ENCODE results near the gene MAMLD1.

MAMLD1 gene

DNA sequence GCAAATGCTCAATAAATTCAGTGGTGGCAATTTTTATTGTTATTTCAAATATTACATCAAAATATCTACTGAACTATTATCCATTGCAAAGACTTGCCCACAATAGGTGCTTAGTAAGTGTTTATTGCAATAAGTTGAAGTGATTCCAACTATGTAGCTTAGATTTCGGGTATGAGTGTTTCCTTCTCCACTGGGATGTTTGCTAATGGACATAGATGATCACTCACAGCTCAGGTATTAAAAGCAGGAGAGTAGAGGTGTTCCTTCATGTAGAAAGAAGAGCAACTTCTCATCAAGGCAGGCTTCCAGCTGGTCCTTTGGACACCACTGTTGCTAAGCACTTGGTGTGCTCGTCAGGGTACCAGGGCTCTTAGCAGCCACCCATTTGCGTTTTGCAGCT lies 139.0 kb downstream of the MAMLD1 start:
- no peak for DNase-seq (ENCODE audit: low spot score)

DNA sequence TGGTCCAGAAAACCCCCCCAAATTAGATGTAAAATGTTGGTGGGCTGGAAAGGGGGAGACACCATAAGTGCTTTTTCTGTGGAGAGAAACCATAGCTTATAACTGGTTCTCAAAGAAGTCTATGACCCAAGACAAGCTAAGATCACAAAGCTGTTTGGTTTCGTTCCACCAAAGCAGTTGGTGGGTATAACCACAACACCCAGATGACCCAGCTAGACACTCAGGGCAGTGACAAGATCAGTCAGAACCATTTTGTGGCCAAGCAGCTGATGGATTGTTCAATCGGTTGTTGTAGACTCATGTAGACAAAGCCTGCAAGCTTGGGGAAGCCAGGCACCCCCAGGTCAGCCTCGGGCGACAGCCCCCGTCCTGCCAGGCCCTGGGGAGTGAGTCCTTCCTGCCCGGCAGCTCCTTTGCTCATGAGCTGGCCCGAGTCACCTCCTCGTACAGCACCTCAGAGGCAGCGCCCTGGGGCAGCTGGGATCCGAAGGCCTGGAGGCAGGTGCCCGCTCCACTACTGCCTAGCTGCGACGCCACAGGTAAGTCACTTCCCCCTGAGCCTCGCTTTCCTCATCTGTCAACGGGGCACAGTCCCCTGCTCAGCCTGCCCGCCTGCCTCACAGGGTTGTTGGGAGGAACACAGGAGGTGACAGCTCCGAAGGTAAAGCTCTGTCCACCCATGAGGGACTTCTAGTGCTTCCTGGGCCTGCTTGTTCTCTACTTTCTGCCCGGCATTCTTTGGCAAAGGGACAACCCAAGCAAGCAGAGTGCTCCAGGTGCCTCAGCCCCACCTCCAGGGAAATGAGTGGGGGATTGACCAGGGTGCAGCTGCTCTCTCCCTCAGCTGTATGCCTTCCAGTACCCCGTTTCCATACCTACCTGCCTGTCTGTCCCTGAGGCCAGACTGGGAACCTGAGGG lies 140.1 kb downstream of the MAMLD1 start:
- DNase-seq (ENCODE audit: low spot score): no peak

DNA sequence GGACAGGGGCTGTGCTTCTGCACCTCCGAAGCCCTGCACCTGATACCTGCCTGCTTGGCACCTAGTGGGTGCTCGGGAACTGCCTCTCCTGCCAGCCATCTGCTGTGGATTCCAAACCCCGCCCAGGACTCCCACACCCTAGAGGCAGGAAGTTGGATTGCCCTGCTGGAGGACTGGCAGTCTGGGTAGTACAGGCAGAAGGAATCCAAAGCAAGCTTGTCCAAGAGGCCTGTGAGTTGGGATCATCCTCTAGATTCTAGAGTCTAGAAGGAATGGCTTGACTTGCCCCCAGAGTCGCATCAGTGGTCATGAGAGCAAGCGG lies 140.7 kb downstream of the MAMLD1 start:
- DNase-seq (ENCODE audit: low spot score): no peak

DNA sequence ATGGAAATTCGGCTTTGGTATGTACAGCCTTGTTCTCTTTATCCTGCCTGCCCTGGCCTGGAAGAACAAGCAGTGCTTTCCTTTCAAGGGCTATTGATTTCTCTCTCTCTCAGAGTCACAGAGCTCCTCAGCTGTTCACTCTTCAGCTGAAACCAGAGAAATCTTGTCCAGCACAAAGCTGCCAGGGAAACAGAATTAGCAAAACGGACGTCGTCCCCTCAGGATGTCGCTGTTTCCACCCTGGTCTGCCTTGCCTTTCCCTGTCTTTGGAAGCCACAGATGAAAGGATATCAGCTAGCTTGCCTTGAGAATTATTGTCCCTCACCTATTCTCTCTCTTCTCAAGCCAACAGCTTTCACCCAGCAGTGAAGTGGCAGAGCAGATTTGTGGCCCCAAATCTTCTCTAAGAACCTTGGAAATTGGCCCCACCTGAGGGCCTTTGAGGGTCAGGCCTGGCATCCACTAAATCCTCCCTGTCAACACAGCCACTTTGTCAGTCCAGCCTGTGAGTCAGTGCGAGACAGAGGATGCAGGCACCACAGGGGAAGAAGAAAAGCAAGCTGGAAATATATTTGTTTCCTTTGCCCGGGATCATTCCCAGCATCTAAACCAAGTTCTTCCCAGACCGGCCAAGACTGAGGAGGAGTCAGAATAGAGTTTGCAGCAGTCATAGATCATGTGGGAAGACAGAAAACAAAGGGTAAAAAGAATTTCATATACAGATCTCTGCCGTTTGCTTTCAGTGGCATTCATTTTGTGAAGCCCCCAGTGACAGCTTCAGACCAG lies 141.5 kb downstream of the MAMLD1 start:
- DNase-seq (ENCODE audit: low spot score): peak; percentile 29

DNA sequence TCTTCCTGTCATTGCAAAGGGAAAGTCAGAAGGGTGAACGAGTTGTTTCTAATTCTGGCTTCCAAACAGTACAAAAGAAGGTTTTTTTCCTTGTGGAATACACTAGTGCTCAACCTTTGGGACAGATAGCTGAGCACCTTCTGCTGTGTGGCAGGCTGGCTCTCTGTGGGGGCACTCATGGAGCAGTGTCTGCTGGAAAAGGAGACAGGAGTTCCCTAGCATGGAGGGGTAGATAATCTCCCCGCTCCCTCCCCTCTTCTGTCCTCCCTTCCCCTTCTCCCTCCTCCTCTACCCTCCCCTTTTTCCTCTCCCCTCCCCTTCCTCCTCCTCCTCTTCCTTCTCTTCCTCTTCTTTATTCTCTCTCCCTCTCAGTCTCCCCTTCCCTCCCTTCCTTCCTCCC lies 142.9 kb downstream of the MAMLD1 start:
- DNase-seq (ENCODE audit: low spot score): no peak

DNA sequence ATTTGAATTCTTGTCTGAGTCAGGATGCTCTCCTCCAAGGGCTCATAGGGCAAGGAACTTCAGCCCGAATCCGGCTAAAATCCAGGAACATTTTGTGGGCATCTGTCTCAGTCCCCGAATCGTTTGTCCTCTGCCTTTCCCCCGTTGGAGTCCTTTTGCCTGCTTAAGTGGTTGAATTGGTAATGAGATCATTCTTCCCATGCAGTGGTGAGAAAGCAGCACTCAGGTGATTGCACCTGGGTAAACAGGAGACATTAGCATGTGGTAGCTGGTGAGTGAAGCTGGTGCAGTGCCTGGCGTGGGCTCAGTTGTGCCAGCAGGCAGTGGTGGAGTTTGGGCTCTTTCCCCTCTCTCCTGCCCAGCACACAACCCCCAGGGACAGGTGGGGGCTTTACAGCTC lies 143.4 kb downstream of the MAMLD1 start:
- DNase-seq (ENCODE audit: low spot score): no peak

DNA sequence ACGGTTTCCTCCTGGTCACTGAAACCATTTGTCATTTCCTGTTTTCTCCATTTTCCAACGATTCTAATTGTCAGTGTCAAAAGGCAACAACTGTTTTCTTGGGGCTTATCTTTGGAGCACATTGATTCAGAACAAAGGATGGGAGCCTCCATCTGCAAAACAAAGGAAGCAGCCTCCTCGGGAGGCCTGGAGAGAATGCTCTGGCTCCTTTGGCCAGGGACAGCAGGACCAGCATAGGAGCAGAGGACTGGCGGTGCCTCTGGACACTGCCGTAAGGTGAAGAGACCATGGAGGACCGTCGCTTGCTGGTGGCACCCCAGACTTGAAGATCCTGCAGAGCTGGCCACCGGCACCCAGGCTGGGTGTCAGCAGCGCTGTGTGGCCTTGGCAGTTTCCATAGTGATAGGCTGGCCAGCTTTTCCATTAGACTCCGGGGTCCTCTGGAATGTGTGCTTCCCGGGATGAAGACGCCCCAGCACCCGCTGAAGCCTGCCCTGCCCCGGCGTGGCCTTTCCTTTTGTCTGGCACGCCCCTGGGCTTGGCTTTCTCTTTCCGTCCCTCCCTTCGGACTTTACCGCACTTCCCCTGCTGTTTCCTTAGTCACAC lies 144.2 kb downstream of the MAMLD1 start:
- no peak for DNase-seq (ENCODE audit: low spot score)

DNA sequence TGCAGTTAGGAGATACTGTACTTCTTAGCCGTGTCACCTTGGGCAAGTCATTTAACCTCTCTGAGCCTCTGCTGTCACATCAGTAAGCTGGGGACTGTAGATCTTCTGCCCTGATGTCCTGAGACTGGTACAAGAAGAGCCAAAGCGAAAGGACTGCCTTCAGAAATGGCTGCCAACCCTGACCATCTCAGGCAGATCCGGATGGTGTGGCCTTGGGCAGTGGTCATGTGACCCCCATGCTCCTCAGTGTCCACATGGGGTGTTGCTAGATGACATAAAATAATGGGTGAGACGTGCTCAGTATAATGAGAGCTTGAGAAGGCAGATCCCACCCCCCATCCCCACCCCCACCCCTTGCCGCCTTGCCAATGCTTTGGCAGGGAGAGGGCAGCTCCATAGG lies 144.9 kb downstream of the MAMLD1 start:
- DNase-seq (ENCODE audit: low spot score): no peak

DNA sequence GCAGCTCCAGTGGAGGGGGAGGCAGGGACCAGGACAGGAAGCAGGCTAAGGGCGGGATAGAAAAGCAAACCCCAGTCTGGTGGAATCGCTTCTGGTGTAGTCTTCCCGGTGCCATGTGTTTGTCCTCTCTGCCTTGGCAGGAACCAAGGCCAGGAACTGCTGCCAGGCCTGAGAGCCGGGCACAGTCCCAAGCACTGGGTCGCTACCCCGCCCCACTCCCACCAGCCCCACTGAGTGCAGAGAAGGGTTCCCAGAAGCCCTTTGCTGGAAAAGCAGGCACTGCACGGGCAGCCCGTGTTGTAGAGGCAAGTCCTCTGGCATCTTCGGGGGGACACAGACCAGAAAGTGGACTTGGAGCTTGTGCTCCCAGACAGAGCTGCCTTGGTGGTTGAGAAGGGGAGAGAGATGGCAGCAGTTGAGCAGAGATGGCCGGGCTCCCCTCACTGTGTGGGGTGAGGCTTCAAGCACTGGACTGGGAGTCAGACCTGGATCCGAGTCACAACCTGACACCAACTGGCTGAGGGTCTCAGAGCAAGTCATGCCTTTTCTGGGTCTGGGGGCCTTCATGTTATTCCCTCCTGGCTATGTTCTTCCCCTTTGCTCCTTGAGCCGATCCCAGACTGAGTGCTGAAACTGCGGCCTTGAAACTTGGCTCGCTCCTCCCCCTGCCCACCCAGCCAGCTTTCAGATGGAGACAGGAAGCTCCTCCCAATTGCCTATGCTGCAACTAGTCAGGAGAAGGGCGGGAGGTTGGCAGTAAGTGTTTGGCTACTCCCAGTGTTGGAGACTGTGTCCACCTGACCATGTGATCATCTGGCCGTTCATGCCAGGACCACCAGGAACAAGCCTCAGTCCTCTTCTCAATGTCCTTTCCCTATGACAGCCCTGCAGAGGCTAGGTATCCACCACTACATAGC lies 145.6 kb downstream of the MAMLD1 start:
- no peak for DNase-seq (ENCODE audit: low spot score)

DNA sequence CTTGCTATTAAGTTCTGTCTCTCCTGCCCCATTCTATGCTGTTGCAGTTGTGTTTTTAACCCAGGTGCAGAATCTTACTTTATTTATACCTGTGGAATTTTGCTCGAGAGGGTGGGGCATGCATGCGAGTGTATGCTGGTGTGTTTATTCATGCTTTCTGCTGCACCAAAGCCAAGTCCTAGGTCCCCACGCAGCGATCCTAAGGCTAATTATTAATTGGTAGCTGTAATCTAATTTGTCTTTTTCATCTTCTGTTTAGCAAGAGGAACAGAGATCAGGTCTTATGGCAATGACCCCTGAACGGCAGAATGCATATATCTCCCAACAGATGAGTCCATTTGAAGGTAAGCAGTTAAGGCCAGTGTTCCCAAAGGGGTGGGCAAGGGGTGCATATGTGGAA lies 146.6 kb downstream of the MAMLD1 start:
- no peak for DNase-seq (ENCODE audit: low spot score)

DNA sequence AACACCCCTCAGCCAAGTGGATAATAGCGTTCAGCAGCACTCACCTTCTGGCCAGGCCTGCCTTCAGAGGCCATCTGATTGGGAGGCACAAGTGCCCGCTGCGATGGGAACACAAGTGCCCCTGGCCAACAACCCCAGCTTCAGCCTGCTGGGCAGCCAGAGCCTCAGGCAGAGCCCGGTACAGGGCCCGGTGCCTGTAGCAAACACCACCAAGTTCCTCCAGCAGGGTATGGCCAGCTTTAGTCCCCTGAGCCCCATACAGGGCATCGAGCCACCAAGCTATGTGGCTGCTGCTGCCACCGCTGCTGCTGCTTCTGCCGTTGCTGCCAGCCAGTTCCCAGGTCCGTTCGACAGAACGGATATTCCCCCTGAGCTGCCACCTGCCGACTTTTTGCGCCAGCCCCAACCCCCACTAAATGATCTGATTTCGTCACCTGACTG lies 149.4 kb downstream of the MAMLD1 start:
- no peak for DNase-seq (ENCODE audit: low spot score)

DNA sequence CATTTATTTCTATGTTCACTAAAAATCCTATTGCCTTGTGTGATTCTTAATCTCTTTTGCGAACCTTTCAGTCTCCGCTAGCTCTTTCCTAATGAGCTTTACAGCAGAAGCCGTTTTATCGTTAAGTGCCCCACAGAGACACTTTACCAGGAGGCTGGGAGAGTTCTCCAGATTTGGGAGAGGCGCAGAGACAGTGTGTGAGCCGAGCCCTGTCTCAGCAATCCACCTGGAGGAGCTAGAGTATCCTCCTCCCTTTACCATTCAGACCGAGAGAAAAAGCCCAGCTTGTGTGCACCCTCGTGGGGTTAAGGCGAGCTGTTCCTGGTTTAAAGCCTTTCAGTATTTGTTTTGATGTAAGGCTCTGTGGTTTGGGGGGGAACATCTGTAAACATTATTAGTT lies 150.4 kb downstream of the MAMLD1 start:
- no peak for DNase-seq (ENCODE audit: low spot score)

DNA sequence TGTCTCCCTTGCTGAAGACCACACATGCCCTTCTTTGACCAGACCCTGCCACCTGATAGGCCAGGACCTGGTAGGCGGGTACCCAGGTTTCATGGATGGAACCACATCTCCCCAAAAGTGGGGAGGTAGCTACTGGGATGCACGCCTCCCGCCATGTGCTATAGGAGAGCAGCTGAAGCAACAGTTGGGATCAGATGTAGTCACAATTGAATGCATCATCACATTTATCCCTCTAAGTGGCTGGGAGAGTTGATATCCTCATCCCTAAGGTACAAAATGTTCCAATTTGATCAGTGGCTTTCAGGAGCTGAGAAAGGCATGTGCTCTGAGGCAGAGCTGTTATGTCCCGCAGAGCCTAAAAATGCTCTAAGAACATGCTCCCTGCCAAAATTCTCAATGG lies 151.3 kb downstream of the MAMLD1 start:
- DNase-seq (ENCODE audit: low spot score): no peak

DNA sequence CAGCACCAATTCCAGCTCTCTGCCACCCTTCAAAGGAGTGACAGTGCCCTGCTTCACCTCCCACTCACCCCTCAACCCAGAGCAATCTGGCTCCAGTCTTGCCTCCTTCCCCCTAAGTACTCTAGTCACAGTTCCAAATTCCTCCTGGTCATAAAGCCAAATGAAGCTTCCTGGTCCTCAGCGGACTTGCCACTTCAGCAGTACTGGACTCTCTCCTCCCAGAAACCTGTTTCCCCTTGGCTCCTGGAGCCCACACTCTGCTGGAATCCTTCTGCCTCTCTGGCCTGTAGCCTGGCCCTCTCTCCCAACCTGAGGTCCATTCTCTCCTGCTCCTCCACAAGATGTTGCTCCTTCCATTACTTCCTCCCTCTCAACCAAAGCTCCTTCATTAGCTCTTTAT lies 152.7 kb downstream of the MAMLD1 start:
- no peak for DNase-seq (ENCODE audit: low spot score)

DNA sequence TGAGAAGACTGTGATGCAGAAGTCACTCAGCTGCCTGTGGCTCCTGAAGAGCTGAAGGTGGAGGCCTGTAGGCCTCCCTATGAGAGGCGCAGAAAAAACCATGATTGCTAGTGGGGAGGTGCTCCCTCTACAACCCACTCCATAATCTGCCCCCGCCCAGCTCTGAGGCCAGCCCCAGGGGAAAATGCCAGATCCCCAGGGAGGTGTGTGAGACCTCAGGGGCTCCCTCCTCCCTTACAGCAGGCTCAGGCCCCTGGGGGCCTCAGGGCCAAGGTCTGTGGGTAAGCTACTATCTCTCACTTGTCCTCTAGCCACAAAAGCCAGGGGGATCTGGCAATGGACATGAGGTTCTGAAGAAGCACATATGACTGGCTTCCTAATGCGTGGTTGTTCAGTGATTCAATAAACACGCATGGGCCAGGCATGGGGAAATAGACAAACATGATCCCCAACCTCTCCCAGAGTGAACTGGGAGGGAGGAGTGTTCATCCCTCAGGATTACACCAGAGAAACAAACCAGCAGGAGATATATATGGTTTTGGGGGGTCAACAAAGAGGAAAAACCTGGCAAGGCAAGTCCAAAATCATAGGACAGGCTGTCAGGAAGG lies 154.3 kb downstream of the MAMLD1 start:
- no peak for DNase-seq (ENCODE audit: low spot score)

DNA sequence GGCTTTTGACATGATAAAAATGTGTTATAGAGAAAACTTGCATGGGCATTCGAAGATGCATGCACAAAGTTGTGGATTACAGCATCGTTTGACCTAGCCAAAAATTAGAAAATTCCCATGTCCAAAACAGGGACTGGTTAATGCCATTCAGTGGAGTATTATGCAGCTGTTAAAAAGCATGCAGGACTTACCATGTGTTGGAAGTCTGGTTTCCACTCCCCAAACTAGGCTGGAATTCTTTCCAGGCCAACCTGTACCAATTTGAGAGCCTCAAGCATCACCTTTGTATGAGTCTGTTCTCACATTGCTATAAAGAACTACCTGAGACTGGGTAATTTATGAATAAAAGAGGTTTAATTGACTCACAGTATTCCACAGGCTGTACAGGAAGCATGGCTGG lies 159.4 kb downstream of the MAMLD1 start:
- no peak for DNase-seq (ENCODE audit: low spot score)

DNA sequence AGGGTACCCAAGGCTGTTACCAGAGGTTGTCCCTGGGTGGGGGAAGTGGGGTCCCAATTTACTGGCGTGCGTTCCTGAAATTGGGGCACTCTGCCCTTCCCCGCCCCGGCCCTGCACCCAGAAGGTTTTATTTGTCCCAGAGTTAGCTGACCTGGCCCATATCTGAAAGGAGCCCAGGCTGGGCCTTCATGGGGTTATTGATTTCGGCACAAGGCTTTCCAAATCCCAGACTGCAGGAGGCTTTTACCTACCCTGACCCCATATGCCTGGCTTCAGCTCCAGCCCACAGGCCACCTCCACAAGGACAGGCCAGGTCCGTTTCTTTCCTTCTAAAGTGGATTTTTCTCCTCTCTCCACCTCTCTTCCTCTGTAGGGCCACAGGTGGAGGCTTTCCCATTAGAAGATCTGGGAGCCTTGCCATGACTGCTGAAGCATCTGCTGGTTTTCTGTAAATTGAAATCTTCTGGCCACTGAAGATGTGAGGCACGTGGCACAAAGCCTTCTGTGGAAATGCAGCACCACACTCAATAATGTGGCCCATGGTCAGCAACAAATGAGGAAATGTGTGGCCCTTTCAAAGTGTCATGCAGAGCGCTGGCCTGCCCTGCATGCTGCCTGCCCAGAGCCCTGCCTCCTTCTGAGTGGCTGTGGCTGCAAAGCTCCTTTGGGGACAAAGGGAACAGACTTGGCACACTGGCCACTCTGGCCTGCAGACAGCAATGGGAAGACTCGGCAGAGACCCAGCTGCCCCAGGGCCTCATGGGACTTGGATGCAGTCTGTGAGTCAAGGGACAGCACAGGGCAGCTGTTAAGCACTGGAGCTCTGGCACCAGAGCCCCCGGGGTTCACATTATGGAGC lies 162.2 kb downstream of the MAMLD1 start:
- no peak for DNase-seq (ENCODE audit: low spot score)

DNA sequence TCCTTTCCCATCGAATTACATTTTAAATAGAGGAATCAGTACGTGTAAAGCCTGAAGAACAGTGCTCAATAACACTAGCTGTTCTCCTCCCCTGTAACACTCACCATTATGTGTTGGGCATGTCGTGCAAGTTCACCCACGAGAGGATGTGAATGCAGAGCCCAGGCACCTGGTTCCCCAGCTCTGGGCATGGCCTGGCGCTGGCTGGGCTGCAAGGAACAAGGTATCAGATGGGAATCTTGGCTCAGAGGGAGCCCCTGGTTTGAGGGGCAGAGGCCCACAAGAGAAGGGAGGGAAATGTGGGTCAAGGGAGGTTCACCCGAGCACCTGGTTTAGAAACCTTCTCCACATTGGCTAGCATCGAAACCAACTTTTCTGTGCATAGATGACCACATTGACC lies 163.6 kb downstream of the MAMLD1 start:
- no peak for DNase-seq (ENCODE audit: low spot score)

DNA sequence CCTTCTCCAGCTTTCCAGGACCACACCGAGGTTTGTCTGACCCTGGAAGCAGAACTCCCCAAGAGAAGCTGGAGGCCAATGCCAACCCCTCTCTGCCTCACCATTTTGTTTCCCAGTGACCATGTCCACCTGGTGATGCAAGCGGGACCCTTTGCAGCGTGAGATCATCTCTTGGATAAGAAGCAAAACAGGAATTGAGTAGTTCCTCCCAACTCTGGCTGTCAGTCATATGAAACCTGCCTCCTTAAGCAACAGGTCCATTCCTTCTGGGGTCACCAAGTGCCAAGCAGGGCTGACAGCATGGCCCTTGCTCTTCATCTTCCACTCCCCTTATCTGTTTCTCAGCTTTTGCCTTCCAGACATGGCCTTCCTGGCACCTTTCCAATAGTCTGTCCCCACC lies 164.0 kb downstream of the MAMLD1 start:
- no peak for DNase-seq (ENCODE audit: low spot score)

DNA sequence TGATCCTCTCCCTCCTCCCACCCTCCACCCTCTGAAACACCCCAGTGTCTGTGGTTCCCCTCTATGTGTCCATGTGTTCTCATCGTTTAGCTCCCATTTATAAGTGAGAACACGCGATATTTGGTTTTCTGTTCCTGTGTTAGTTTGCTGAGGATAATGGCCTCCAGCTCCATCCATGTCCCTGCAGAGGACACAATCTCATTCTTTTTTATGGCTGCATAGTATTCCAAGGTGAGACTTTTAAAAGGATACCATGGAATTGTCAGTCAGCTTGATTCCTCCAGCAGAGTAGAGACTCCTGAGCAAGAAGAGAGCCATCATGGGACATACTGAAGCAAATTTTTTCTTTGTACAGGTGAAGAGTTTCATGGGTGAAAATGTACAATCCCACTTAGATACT lies 166.5 kb downstream of the MAMLD1 start:
- no peak for DNase-seq (ENCODE audit: low spot score)

All from SK-N-DZ (cell line).